Keratinocyte (primary cell): Measurements from ENCODE around the gene HS1BP3. TPM values are rescaled to one million over a fixed set of nuclear protein-coding genes. Genes with fewer than 3 reads are reported as not detected.

Source experiments
- DNase-seq: peaks from one replicate; pipeline ENCODE4 v3.0.0-alpha.2; 2011; ENCODE audit warnings: low read depth, missing footprints, low spot score
- FAIRE-seq: peaks from 2 replicates; lab custom pipeline; 2011; peaks lifted over from hg19 to GRCh38; lab: Jason Lieb, UNC
- H2AFZ ChIP-seq: 2 replicates; pipeline ENCODE4 v1.6.0; 2012; ENCODE audit warnings: low read length, control low read depth, inconsistent platforms; ENCODE audit not compliant: control insufficient read depth
- H3K27ac ChIP-seq: 2 replicates; pipeline ENCODE4 v1.5.1; 2011; ENCODE audit warnings: low read length; ENCODE audit not compliant: control insufficient read depth, insufficient read depth
- H3K27me3 ChIP-seq: 3 replicates; pipeline ENCODE4 v1.6.0; 2011; ENCODE audit warnings: low read length; ENCODE audit not compliant: control insufficient read depth, insufficient read depth; ENCODE audit errors: extremely low read depth
- H3K36me3 ChIP-seq, 2 experiments: 2 replicates in 1 of 2; 3 replicates in 1 of 2; pipeline ENCODE4 v1.5.1; 2011; ENCODE audit warnings: low read length in 2 of 2, mild to moderate bottlenecking in 1 of 2; ENCODE audit not compliant: control insufficient read depth in 2 of 2, insufficient read depth in 2 of 2; ENCODE audit errors: extremely low read depth in 1 of 2
- H3K4me1 ChIP-seq: 3 replicates; pipeline ENCODE4 v1.5.1; 2011; ENCODE audit warnings: low read length; ENCODE audit not compliant: control insufficient read depth, insufficient read depth; ENCODE audit errors: extremely low read depth
- H3K4me2 ChIP-seq: 3 replicates; pipeline ENCODE4 v1.6.0; 2011; ENCODE audit warnings: low read depth, low read length; ENCODE audit not compliant: control insufficient read depth, insufficient read depth; ENCODE audit errors: extremely low read depth
- H3K4me3 ChIP-seq, 3 experiments: fragments of 200-600 bp in 1 of 3; sonication (generic) in 1 of 3; 2 replicates in 2 of 3; 3 replicates in 1 of 3; pipeline ENCODE4 v1.5.1; 2011 to 2016; ENCODE audit warnings: low read length in 3 of 3, mild to moderate bottlenecking in 3 of 3, control low read depth in 2 of 3, inconsistent platforms in 1 of 3, low read depth in 1 of 3, mixed read lengths in 1 of 3, mixed run types in 1 of 3, moderate library complexity in 1 of 3; ENCODE audit not compliant: control insufficient read depth in 2 of 3, insufficient read depth in 2 of 3; ENCODE audit errors: extremely low read depth in 1 of 3
- H3K79me2 ChIP-seq: 2 replicates; pipeline ENCODE4 v1.6.0; 2012; ENCODE audit warnings: low read length; ENCODE audit not compliant: control insufficient read depth, insufficient read depth
- H3K9ac ChIP-seq: 3 replicates; pipeline ENCODE4 v1.6.0; 2011; ENCODE audit warnings: low read length; ENCODE audit not compliant: control insufficient read depth, insufficient read depth; ENCODE audit errors: extremely low read depth
- H3K9me1 ChIP-seq: 3 replicates; pipeline ENCODE4 v1.6.0; 2011; ENCODE audit warnings: low read length; ENCODE audit not compliant: control insufficient read depth, insufficient read depth; ENCODE audit errors: extremely low read depth
- H3K9me3 ChIP-seq: 2 replicates; pipeline ENCODE4 v1.5.1; 2012; ENCODE audit warnings: low read depth, low read length; ENCODE audit not compliant: control insufficient read depth
- H4K20me1 ChIP-seq: 3 replicates; pipeline ENCODE4 v1.6.0; 2011; ENCODE audit warnings: low read length; ENCODE audit not compliant: control insufficient read depth, insufficient read depth; ENCODE audit errors: extremely low read depth
- EZH2 ChIP-seq: IDR thresholded peaks from one replicate; pipeline ENCODE4 v1.6.1; 2012; ENCODE audit warnings: inconsistent platforms, mild to moderate bottlenecking, low read length, moderate library complexity
- dilution Hi-C: fragments of 300-500 bp; cut with MboI; formaldehyde crosslinking; loops from one replicate; pipeline ENCODE4 v1.7.0; 2020; ENCODE audit warnings: low sequenced_read_pairs; ENCODE audit not compliant: extremely low pct_ligation_motif_present
- polyA plus RNA-seq, 5 experiments: library from polyadenylated mRNA; depleted of rRNA in 3 of 5; stranded (reverse) in 3 of 5; stranded (forward) in 1 of 5; unstranded in 1 of 5; fragments of >200 nt; gene quantifications; 1 replicate in 1 of 5; 2 replicates in 3 of 5; 3 replicates in 1 of 5; pipeline versions ENCODE4 v1.2.1 to v1.2.3, GENCODE V29; 2011 to 2012; ENCODE audit warnings: missing spikeins in 2 of 5, low read depth in 1 of 5, low replicate concordance in 1 of 5
- TF ChIP-seq, protein P1 (sequence below), 3 experiments: IDR thresholded peaks in 1 of 3; conservative IDR thresholded peaks in 1 of 3; optimal IDR thresholded peaks in 1 of 3; 2 replicates in 2 of 3; 3 replicates in 1 of 3; pipeline versions ENCODE3 to v1.5.1; 2011; ENCODE audit warnings: low read length in 3 of 3, mild to moderate bottlenecking in 3 of 3, moderate library complexity in 2 of 3, control low read depth in 1 of 3, inconsistent platforms in 1 of 3; ENCODE audit not compliant: insufficient read depth in 2 of 3; ENCODE audit errors: extremely low read depth in 1 of 3

HS1BP3 gene
- polyA plus RNA-seq, 1 donor (not counting 4 experiments of a cell fraction or from before 2014, with no cell fraction given): 18.5 TPM

- Histone ChIP-seq H2AFZ (no peak overlapping the region), H3K4me1 (peaks cover 44% of the 10 kb centered on the region), H3K27ac (peak overlapping the region; percentile 98), H3K4me3 (no peak overlapping the region), H3K9me1 (no peaks in the 10 kb centered on the region), H3K79me2 (no peaks in the 10 kb centered on the region), H3K4me2 (no peak overlapping the region), H3K27me3 (no peaks in the 10 kb centered on the region), H3K9me3 (no peaks in the 10 kb centered on the region), H3K36me3 (no peaks in the 10 kb centered on the region), H4K20me1 (no peaks in the 10 kb centered on the region), H3K9ac (peak overlapping the region; percentile 26)
- no peak for DNase-seq
- no peak for TF ChIP-seq EZH2
- TF ChIP-seq, protein P1, sequence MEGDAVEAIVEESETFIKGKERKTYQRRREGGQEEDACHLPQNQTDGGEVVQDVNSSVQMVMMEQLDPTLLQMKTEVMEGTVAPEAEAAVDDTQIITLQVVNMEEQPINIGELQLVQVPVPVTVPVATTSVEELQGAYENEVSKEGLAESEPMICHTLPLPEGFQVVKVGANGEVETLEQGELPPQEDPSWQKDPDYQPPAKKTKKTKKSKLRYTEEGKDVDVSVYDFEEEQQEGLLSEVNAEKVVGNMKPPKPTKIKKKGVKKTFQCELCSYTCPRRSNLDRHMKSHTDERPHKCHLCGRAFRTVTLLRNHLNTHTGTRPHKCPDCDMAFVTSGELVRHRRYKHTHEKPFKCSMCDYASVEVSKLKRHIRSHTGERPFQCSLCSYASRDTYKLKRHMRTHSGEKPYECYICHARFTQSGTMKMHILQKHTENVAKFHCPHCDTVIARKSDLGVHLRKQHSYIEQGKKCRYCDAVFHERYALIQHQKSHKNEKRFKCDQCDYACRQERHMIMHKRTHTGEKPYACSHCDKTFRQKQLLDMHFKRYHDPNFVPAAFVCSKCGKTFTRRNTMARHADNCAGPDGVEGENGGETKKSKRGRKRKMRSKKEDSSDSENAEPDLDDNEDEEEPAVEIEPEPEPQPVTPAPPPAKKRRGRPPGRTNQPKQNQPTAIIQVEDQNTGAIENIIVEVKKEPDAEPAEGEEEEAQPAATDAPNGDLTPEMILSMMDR (optimal IDR thresholded peaks at IDR 0.05 in 1 of 3, IDR thresholded peaks at IDR 0.05 in 1 of 3, conservative IDR thresholded peaks at IDR 0.05 in 1 of 3; ENCODE audit: extremely low read depth in 1 of 3, insufficient read depth in 2 of 3, low read length in 3 of 3): no peak
- dilution Hi-C loops: no loop called here
- no peak for FAIRE-seq
Measured at GRCh38 chr2:20579866-20580265, 71.0 kb downstream of the HS1BP3 start.

GRCh38 chr2:20578895-20579825 is 71.7 kb downstream of the HS1BP3 start:
- TF ChIP-seq EZH2: no peak
- TF ChIP-seq, protein P1 (optimal IDR thresholded peaks at IDR 0.05 in 1 of 3, IDR thresholded peaks at IDR 0.05 in 1 of 3, conservative IDR thresholded peaks at IDR 0.05 in 1 of 3; ENCODE audit: extremely low read depth in 1 of 3, insufficient read depth in 2 of 3, low read length in 3 of 3): no peak

More at GRCh38 chr2:20578895-20579825, 71.7 kb downstream of the HS1BP3 start:
- DNase-seq (peak; percentile 97), FAIRE-seq (peak; percentile 87)
- Histone ChIP-seq H3K27ac (peak overlapping the region; percentile 98), H3K79me2 (no peaks in the 10 kb centered on the region), H3K9me3 (no peaks in the 10 kb centered on the region), H3K4me1 (peaks cover 37% of the 10 kb centered on the region), H3K4me2 (peak overlapping the region; percentile 72), H4K20me1 (no peaks in the 10 kb centered on the region), H3K36me3 (no peaks in the 10 kb centered on the region), H3K9ac (peak overlapping the region; percentile 72), H3K27me3 (no peaks in the 10 kb centered on the region), H2AFZ (no peak overlapping the region), H3K9me1 (no peaks in the 10 kb centered on the region), H3K4me3 (no peak overlapping the region)
- dilution Hi-C loops: no loop called here
